GM06990 (cell line): ENCODE measurements around the gene CITED2.

Source experiments
- DNase-seq: peaks from one replicate; pipeline ENCODE4 v3.0.0-alpha.2; 2011; ENCODE audit not compliant: insufficient read length; ENCODE audit errors: extremely low read depth
- H3K27me3 ChIP-seq: replicated peaks from 2 replicates; pipeline ENCODE4 v1.6.0; 2011; ENCODE audit warnings: low read length; ENCODE audit not compliant: control insufficient read depth, insufficient read depth
- H3K36me3 ChIP-seq: 2 replicates; pipeline ENCODE4 v1.5.1; 2011; ENCODE audit warnings: low read length; ENCODE audit not compliant: control insufficient read depth, insufficient read depth
- H3K4me3 ChIP-seq: replicated peaks from 2 replicates; pipeline ENCODE4 v1.5.1; 2011; ENCODE audit warnings: low read depth, mild to moderate bottlenecking, control low read depth, low read length
- CTCF ChIP-seq: IDR thresholded peaks from 2 replicates; pipeline ENCODE4 v1.5.1; 2011; ENCODE audit warnings: low read length, control low read depth, mild to moderate bottlenecking, inconsistent platforms; ENCODE audit not compliant: insufficient read depth, poor library complexity, severe bottlenecking

CITED2 gene

GRCh38 chr6:139327038-139327437 lies 47.4 kb downstream of the CITED2 start:
- Histone ChIP-seq H3K27me3 (no peaks in the 10 kb centered on the region), H3K36me3 (no peaks in the 10 kb centered on the region), H3K4me3 (no peak overlapping the region)
- peak; percentile 47 for DNase-seq
- TF ChIP-seq CTCF, result no peak

DNA sequence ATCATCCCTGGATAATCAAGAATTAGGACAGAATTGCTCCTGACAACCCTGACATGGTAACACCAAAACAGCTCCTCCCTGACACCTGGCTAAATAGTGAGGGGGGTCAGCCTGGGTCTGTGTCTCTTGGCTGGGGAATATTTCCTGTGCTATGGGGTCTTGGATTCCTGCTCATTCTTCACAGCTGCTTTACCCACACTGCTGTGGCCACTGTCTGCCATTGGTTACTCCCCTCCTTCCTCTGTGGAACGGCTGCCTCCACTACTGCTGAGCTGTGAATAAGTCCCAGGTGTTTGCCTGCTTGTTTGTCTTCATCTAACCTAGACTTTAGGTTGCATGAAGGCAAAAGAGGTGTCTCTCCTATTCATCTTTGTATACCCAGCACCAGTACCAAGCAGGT lies 48.8 kb downstream of the CITED2 start:
- TF ChIP-seq CTCF, result no peak
- no peaks in the 10 kb centered on the region for H3K27me3 ChIP-seq
- H3K36me3 ChIP-seq, result no peaks in the 10 kb centered on the region
- no peak overlapping the region for H3K4me3 ChIP-seq
- DNase-seq, result no peak

DNA sequence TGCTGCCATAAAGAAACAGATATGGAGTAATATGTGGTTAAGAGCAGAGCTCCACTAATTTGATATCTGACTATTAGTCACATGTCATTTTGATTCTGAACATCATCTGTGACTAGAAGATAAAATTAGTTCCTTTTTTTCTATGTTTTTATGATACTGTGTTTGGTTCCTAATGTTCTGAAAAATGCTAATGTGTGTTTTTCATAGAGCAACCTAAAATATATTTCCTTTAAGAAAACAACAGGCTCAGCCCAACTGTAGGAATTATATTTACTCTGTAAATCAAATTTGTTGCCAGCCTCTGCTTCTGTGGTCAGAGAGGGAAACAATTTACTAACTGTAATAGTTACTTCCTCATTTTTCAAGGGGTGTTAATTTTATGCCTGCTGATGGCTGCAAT lies 49.3 kb downstream of the CITED2 start:
- DNase-seq, result peak; percentile 37
- no peaks in the 10 kb centered on the region for H3K27me3 ChIP-seq
- no peak for TF ChIP-seq CTCF
- no peak overlapping the region for H3K4me3 ChIP-seq
- no peaks in the 10 kb centered on the region for H3K36me3 ChIP-seq

DNA sequence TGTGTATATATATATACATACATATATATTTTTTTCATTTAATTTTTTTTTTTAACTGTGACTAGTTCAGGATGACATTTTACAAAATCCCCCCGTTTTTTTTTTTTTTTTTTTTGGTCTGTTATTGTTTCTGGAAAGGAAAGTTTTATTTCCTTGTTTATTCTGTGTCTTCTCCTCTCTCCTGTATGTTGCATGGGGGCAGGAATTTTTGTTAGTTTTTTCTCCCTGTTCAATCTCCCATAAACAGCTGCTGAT lies 50.2 kb downstream of the CITED2 start:
- no peak for DNase-seq
- no peaks in the 10 kb centered on the region for H3K27me3 ChIP-seq
- no peak for TF ChIP-seq CTCF
- no peak overlapping the region for H3K4me3 ChIP-seq
- no peaks in the 10 kb centered on the region for H3K36me3 ChIP-seq

DNA sequence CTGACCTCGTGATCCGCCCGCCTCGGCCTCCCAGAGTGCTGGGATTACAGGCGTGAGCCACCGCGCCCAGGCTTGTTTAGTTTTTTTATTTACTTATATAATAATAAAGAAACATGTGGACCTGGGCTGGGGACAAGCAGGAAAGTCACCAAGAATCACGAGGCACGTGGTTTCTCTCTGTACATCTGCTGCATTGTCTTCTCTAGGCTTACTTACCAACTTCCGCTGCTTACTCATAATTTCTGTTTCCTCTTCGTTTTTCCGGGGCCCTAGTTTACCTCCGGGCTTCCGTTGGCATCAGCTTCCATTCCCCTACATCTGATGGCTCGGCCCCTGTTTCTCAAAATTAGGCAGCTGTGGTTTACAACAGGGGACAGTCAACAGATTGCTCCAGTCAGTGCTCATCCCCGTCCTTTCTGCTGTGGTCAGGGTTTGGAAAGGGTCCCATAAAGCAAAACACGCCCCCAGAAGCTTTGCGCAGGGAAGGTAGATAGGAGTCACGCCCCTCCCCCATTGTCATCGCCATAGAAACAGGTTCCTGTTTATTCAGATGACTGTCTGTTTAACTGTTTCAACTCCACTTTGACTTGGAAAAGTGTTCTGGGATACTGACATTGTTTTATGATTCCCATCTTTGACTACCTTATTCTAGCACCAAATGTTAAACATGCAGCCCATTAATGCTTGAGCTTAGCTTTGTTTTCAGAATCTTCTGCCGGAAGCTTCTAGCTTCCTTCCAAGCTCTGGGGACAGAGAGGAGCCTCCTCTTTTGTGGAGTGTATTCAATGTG lies 50.7 kb downstream of the CITED2 start:
- peak; percentile 53 for DNase-seq
- TF ChIP-seq CTCF, result no peak
- Histone ChIP-seq H3K27me3 (no peaks in the 10 kb centered on the region), H3K36me3 (no peaks in the 10 kb centered on the region), H3K4me3 (0 out of 2 replicates have a peak overlapping the region, but pooled peaks have one; percentile 15)
